GM20000 (cell line): ENCODE measurements around the gene ATF5.

ENCODE experiments used
- DNase-seq: peaks from one replicate; pipeline ENCODE4 v3.0.0; 2012; ENCODE audit warnings: low spot score
- TF ChIP-seq, protein P1 (sequence below): IDR thresholded peaks from 2 replicates; pipeline ENCODE4 v1.5.1; 2012; ENCODE audit warnings: mild to moderate bottlenecking, control low read depth; ENCODE audit errors: extremely low read depth, missing control alignments

Gene ATF5

GRCh38 chr19:49977881-49978280 lies 48.9 kb downstream of the ATF5 start:
- TF ChIP-seq, protein P1, sequence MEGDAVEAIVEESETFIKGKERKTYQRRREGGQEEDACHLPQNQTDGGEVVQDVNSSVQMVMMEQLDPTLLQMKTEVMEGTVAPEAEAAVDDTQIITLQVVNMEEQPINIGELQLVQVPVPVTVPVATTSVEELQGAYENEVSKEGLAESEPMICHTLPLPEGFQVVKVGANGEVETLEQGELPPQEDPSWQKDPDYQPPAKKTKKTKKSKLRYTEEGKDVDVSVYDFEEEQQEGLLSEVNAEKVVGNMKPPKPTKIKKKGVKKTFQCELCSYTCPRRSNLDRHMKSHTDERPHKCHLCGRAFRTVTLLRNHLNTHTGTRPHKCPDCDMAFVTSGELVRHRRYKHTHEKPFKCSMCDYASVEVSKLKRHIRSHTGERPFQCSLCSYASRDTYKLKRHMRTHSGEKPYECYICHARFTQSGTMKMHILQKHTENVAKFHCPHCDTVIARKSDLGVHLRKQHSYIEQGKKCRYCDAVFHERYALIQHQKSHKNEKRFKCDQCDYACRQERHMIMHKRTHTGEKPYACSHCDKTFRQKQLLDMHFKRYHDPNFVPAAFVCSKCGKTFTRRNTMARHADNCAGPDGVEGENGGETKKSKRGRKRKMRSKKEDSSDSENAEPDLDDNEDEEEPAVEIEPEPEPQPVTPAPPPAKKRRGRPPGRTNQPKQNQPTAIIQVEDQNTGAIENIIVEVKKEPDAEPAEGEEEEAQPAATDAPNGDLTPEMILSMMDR, result no peak
- DNase-seq, result no peak

- TF ChIP-seq, protein P1, result no peak
- DNase-seq, result no peak
These were observed 49.3 kb downstream of the ATF5 start for GRCh38 chr19:49978324-49978723.

DNA sequence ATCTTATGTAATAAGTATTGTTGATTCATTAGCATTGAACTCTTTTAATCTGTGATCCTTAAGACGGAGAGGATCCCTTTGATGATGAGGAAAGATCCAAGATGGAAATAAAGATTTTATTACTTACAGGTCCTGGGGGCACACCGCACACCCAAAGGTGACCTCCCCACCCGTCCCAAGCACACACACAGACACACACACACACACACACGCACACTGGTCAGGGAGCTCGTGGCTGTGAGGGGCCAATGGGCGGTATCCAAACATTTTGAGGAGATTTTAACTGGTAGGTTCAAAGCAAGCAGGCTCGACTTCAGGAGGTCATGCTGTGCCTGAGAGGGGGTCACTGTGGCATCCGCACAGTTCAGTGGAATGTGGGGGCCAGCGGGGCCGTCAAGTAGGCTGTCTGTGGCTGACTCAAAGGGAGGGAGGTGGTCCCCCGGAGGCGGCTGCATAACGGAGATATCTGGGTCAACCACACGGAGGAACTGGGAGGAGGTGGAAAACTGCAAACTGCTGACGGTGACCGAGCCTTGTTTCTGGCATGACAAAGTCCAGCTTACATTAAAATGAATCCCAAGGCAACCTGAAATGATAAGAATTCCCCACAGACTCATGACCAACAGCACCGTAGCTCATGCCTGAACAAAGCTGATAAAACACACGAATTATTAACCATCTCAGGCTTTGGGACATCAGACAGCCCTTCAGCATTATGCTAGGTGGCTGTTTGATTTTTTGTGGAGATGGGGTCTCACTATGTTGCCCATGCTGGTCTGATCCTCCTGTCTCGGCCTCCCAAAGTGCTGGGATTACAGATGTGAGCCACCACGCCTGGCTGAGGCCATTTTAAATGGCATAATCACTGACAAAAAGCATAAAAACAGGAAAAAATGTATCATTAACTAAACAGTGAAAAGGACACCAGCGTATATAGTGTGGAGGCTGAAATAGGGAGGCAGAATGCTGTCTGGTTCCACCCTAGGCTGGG lies 52.9 kb downstream of the ATF5 start:
- DNase-seq, result no peak
- TF ChIP-seq, protein P1, result no peak
